Ishikawa (cell line): ENCODE results near the gene TSPAN31.

Experiments
- CREB1 ChIP-seq: IDR thresholded peaks from 2 replicates; pipeline ENCODE4 v1.6.1; 2012; ENCODE audit warnings: low read depth
- EGR1 ChIP-seq: IDR thresholded peaks from 2 replicates; pipeline ENCODE4 v1.6.1; 2012
- EP300 ChIP-seq: IDR thresholded peaks from 2 replicates; pipeline ENCODE4 v1.6.1; 2012; ENCODE audit warnings: borderline replicate concordance
- FOXM1 ChIP-seq: IDR thresholded peaks from 2 replicates; pipeline ENCODE4 v1.6.1; 2012; ENCODE audit warnings: low read depth, borderline replicate concordance
- MAX ChIP-seq: IDR thresholded peaks from 2 replicates; pipeline ENCODE4 v1.6.1; 2012
- NFIC ChIP-seq: IDR thresholded peaks from 2 replicates; pipeline ENCODE4 v1.6.1; 2012
- RAD21 ChIP-seq: IDR thresholded peaks from 2 replicates; pipeline ENCODE4 v1.6.1; 2012; ENCODE audit warnings: low read depth
- REST ChIP-seq: IDR thresholded peaks from 2 replicates; pipeline ENCODE4 v1.6.1; 2012; ENCODE audit warnings: low read depth, mild to moderate bottlenecking
- TAF1 ChIP-seq: IDR thresholded peaks from 2 replicates; pipeline ENCODE4 v1.6.1; 2012; ENCODE audit warnings: low read depth, mild to moderate bottlenecking
- TCF12 ChIP-seq: IDR thresholded peaks from 2 replicates; pipeline ENCODE4 v1.6.1; 2012; ENCODE audit warnings: low read depth
- USF1 ChIP-seq: IDR thresholded peaks from 2 replicates; pipeline ENCODE4 v1.6.1; 2012
- YY1 ChIP-seq: IDR thresholded peaks from 2 replicates; pipeline ENCODE4 v1.6.1; 2012; ENCODE audit warnings: low read depth

GRCh38 chr12:57783861-57784260, 39.0 kb downstream of the TSPAN31 start:
- TF ChIP-seq YY1 (no peak), RAD21 (no peak), NFIC (no peak), FOXM1 (no peak), TAF1 (no peak), CREB1 (no peak), MAX (no peak), USF1 (no peak), REST (no peak), EP300 (no peak), TCF12 (no peak), EGR1 (no peak)
